Keratinocyte (primary cell): ENCODE results near the gene TBC1D3B.

Experiments
- CTCF ChIP-seq, 3 experiments: IDR thresholded peaks in 1 of 3; conservative IDR thresholded peaks in 1 of 3; optimal IDR thresholded peaks in 1 of 3; 2 replicates in 2 of 3; 3 replicates in 1 of 3; pipeline versions ENCODE3 to v1.5.1; 2011; ENCODE audit warnings: low read length in 3 of 3, mild to moderate bottlenecking in 3 of 3, moderate library complexity in 2 of 3, control low read depth in 1 of 3, inconsistent platforms in 1 of 3; ENCODE audit not compliant: insufficient read depth in 2 of 3; ENCODE audit errors: extremely low read depth in 1 of 3
- EZH2 ChIP-seq: IDR thresholded peaks from one replicate; pipeline ENCODE4 v1.6.1; 2012; ENCODE audit warnings: inconsistent platforms, mild to moderate bottlenecking, low read length, moderate library complexity

- TF ChIP-seq CTCF (optimal IDR thresholded peaks at IDR 0.05 in 1 of 3, IDR thresholded peaks at IDR 0.05 in 1 of 3, conservative IDR thresholded peaks at IDR 0.05 in 1 of 3; ENCODE audit: extremely low read depth in 1 of 3, insufficient read depth in 2 of 3, low read length in 3 of 3) (no peak), EZH2 (no peak)
Measured at GRCh38 chr17:36136036-36136435, 40.4 kb downstream of the TBC1D3B start.
